NCI-H1436 (cell line): Measurements from ENCODE around the gene CHMP2B.
"Not testable (repeated sequence)": the region's sequence is repeated elsewhere in the genome, so short reads cannot be mapped to it uniquely, and the experiment has no call there.

Source experiments
- DNase-seq: peaks from one replicate; lab custom pipeline; 2025; lab: John Stamatoyannopoulos, UW

Gene CHMP2B

GRCh38 chr3:87233805-87234204, 6.7 kb downstream of the CHMP2B start:
- DNase-seq, result no peak

GRCh38 chr3:87236093-87236492, 9.0 kb downstream of the CHMP2B start:
- no peak for DNase-seq

- DNase-seq, result no peak
Measured at GRCh38 chr3:87246662-87247429, 19.7 kb downstream of the CHMP2B start.

GRCh38 chr3:87247430-87247773, 20.3 kb downstream of the CHMP2B start:
- no peak for DNase-seq

GRCh38 chr3:87248231-87248630, 21.1 kb downstream of the CHMP2B start:
- DNase-seq, result not testable (repeated sequence)

- DNase-seq, result no peak
Measured at GRCh38 chr3:87248831-87249230, 21.7 kb downstream of the CHMP2B start.

- DNase-seq, result no peak
Measured at GRCh38 chr3:87250009-87250408, 22.9 kb downstream of the CHMP2B start.

- DNase-seq, result no peak
Measured at GRCh38 chr3:87260270-87260669, 33.2 kb downstream of the CHMP2B start.

GRCh38 chr3:87261925-87262324, 34.8 kb downstream of the CHMP2B start:
- DNase-seq, result no peak

- DNase-seq, result no peak
Measured at GRCh38 chr3:87267953-87268645, 41.0 kb downstream of the CHMP2B start.

GRCh38 chr3:87268646-87269211, 41.6 kb downstream of the CHMP2B start:
- DNase-seq, result no peak

GRCh38 chr3:87269723-87270122, 42.6 kb downstream of the CHMP2B start:
- no peak for DNase-seq

GRCh38 chr3:87270908-87271700, 44.0 kb downstream of the CHMP2B start:
- DNase-seq, result no peak

- DNase-seq, result no peak
Measured at GRCh38 chr3:87272718-87273341, 45.7 kb downstream of the CHMP2B start.

GRCh38 chr3:87276484-87276883, 49.4 kb downstream of the CHMP2B start, which contains the start of gene POU1F1:
Gene POU1F1 (minus strand): TSS chr3:87276584. CDS start chr3:87276462, 122 bp downstream.
- DNase-seq, result no peak

GRCh38 chr3:87287011-87287410, 59.9 kb downstream of the CHMP2B start:
- no peak for DNase-seq

GRCh38 chr3:87288446-87288845, 61.3 kb downstream of the CHMP2B start:
- DNase-seq, result no peak

- DNase-seq, result peak; percentile 4
Measured at GRCh38 chr3:87298111-87298718, 71.1 kb downstream of the CHMP2B start.

- not testable (repeated sequence) for DNase-seq
Measured at GRCh38 chr3:87305031-87305430, 77.9 kb downstream of the CHMP2B start.
